A172 (cell line): Measurements from ENCODE around the gene DLK2. TPM values are rescaled to one million over a fixed set of nuclear protein-coding genes. Genes with fewer than 3 reads are reported as not detected.
A peak's percentile ranks its signal among the peaks of the same experiment; 100 is the strongest.
"Not testable (repeated sequence)": the region's sequence is repeated elsewhere in the genome, so short reads cannot be mapped to it uniquely, and the experiment has no call there.

Source experiments
- DNase-seq: peaks from one replicate; pipeline ENCODE4 v3.0.0-alpha.2; 2015; ENCODE audit warnings: low spot score
- total RNA-seq: library from RNA; depleted of rRNA; stranded (reverse); fragments of >200 nt; shearing (Covaris generic); gene quantifications from 2 replicates; pipeline ENCODE4 v1.2.3, GENCODE V29; 2014; rRNA removed

Gene DLK2
- total RNA-seq = 0.81 and 3.0 TPM in 2 replicates

- no peak for DNase-seq
Measured at GRCh38 chr6:43455531-43456428, at the start of gene DLK2. Gene DLK2, minus strand, starts transcription at chr6:43455548. Its CDS starts 723 bp downstream, at chr6:43454825.

GRCh38 chr6:43503443-43503842, 48.1 kb upstream of the DLK2 start:
- DNase-seq = no peak

GRCh38 chr6:43502666-43503065, 47.3 kb upstream of the DLK2 start:
- no peak for DNase-seq

- DNase-seq = no peak
Measured at GRCh38 chr6:43500921-43501320, 45.6 kb upstream of the DLK2 start.

- no peak for DNase-seq
Measured at GRCh38 chr6:43499028-43499815, 43.9 kb upstream of the DLK2 start.

GRCh38 chr6:43498291-43498690, 42.9 kb upstream of the DLK2 start:
- DNase-seq = not testable (repeated sequence)

- DNase-seq = no peak
Measured at GRCh38 chr6:43497689-43498088, 42.3 kb upstream of the DLK2 start.

GRCh38 chr6:43497129-43497396, 41.7 kb upstream of the DLK2 start:
- DNase-seq = no peak

GRCh38 chr6:43496370-43497128, 41.2 kb upstream of the DLK2 start:
- peak; percentile 58 for DNase-seq

- DNase-seq = peak; percentile 51
Measured at GRCh38 chr6:43495409-43495941, 40.1 kb upstream of the DLK2 start.

- no peak for DNase-seq
Measured at GRCh38 chr6:43494766-43495165, 39.4 kb upstream of the DLK2 start.

GRCh38 chr6:43494321-43494720, 39.0 kb upstream of the DLK2 start:
- DNase-seq = no peak

GRCh38 chr6:43493833-43494232, 38.5 kb upstream of the DLK2 start:
- DNase-seq = no peak

GRCh38 chr6:43493230-43493629, 37.9 kb upstream of the DLK2 start:
- no peak for DNase-seq

- no peak for DNase-seq
Measured at GRCh38 chr6:43492673-43493072, 37.3 kb upstream of the DLK2 start.

- peak; percentile 72 for DNase-seq
Measured at GRCh38 chr6:43491750-43492661, 36.7 kb upstream of the DLK2 start.

GRCh38 chr6:43490523-43490939, 35.2 kb upstream of the DLK2 start:
- DNase-seq = no peak

- no peak for DNase-seq
Measured at GRCh38 chr6:43489277-43490072, 34.1 kb upstream of the DLK2 start.

GRCh38 chr6:43488667-43489276, 33.4 kb upstream of the DLK2 start:
- peak; percentile 35 for DNase-seq
